CD14-positive monocyte (primary cell): ENCODE data around the gene MZB1. TPM values are rescaled to one million over a fixed set of nuclear protein-coding genes. Genes with fewer than 3 reads are reported as not detected.

Experiments used
- DNase-seq, 3 donors: peaks; one replicate each; pipeline ENCODE4 v3.0.0-alpha.2; 2011 to 2022
- H2AFZ ChIP-seq: 2 replicates; pipeline ENCODE4 v1.6.0; 2012; ENCODE audit warnings: mild to moderate bottlenecking, low read depth, low read length, inconsistent platforms; ENCODE audit not compliant: insufficient read depth, poor library complexity, severe bottlenecking
- H3K27ac ChIP-seq, 2 donors: 1 replicate in 1 of 2; 2 replicates in 1 of 2; pipeline ENCODE4 v1.5.1; 2012 to 2013; ENCODE audit warnings: low read length in 2 of 2, control low read depth in 1 of 2, inconsistent platforms in 1 of 2, low read depth in 1 of 2, mild to moderate bottlenecking in 1 of 2
- H3K27me3 ChIP-seq, 2 donors: one replicate each; pipeline versions ENCODE4 v1.6.0 to v1.6.1; 2011 to 2013; ENCODE audit warnings: low read length in 2 of 2; ENCODE audit not compliant: control insufficient read depth in 2 of 2, insufficient read depth in 2 of 2
- H3K36me3 ChIP-seq, 2 donors: replicated peaks in 1 of 2; 1 replicate in 1 of 2; 2 replicates in 1 of 2; pipeline versions ENCODE4 v1.5.1 to v1.6.1; 2012 to 2013; ENCODE audit warnings: low read length in 2 of 2, control low read depth in 1 of 2, inconsistent platforms in 1 of 2, mild to moderate bottlenecking in 1 of 2; ENCODE audit not compliant: insufficient read depth in 2 of 2, control insufficient read depth in 1 of 2
- H3K4me1 ChIP-seq, 2 donors: 1 replicate in 1 of 2; 2 replicates in 1 of 2; pipeline versions ENCODE4 v1.5.1 to v1.6.1; 2012 to 2013; ENCODE audit warnings: low read length in 2 of 2, control low read depth in 1 of 2, inconsistent platforms in 1 of 2, mild to moderate bottlenecking in 1 of 2, moderate library complexity in 1 of 2; ENCODE audit not compliant: insufficient read depth in 2 of 2, control insufficient read depth in 1 of 2
- H3K4me2 ChIP-seq: replicated peaks from 2 replicates; pipeline ENCODE3; 2012; ENCODE audit warnings: low read length, moderate library complexity, mild to moderate bottlenecking; ENCODE audit not compliant: poor library complexity, severe bottlenecking; ENCODE audit errors: extremely low read depth
- H3K4me3 ChIP-seq, 3 experiments: fragments of 200-600 bp in 1 of 3; sonication (generic) in 1 of 3; replicated peaks in 1 of 3; 1 replicate in 2 of 3; 2 replicates in 1 of 3; pipeline ENCODE4 v1.5.1; 2011 to 2013; ENCODE audit warnings: low read length in 3 of 3, mild to moderate bottlenecking in 3 of 3, control low read depth in 2 of 3, low read depth in 2 of 3, inconsistent platforms in 1 of 3, moderate library complexity in 1 of 3
- H3K79me2 ChIP-seq: 2 replicates; pipeline ENCODE4 v1.6.0; 2012; ENCODE audit warnings: mild to moderate bottlenecking, control low read depth, inconsistent platforms, low read length, moderate library complexity; ENCODE audit not compliant: insufficient read depth
- H3K9ac ChIP-seq: 2 replicates; pipeline ENCODE4 v1.6.0; 2017; ENCODE audit warnings: low read length, mild to moderate bottlenecking; ENCODE audit not compliant: insufficient read depth, poor library complexity, severe bottlenecking
- H3K9me3 ChIP-seq, 2 donors: replicated peaks in 1 of 2; 1 replicate in 1 of 2; 2 replicates in 1 of 2; pipeline versions ENCODE4 v1.5.1 to v1.6.1; 2012 to 2013; ENCODE audit warnings: low read length in 2 of 2, control low read depth in 1 of 2; ENCODE audit not compliant: control insufficient read depth in 1 of 2, insufficient read depth in 1 of 2
- H4K20me1 ChIP-seq: 2 replicates; pipeline ENCODE4 v1.6.0; 2012; ENCODE audit warnings: mild to moderate bottlenecking, low read length, control low read depth, moderate library complexity; ENCODE audit not compliant: insufficient read depth
- H3K27ac Mint-ChIP-seq, 7 donors: one replicate each; pipeline ENCODE4 v1.8.0; 2020; ENCODE audit warnings: mild to moderate bottlenecking in 7 of 7, mixed read lengths in 7 of 7, moderate library complexity in 6 of 7, inconsistent platforms in 2 of 7
- H3K27me3 Mint-ChIP-seq, 3 donors: one replicate each; pipeline ENCODE4 v1.8.0; 2021 to 2022; ENCODE audit warnings: low read depth in 3 of 3, mild to moderate bottlenecking in 3 of 3, mixed read lengths in 3 of 3, moderate library complexity in 3 of 3, inconsistent platforms in 1 of 3
- H3K36me3 Mint-ChIP-seq, 2 donors: one replicate each; pipeline ENCODE4 v1.8.0; 2020; ENCODE audit warnings: mixed read lengths in 2 of 2, inconsistent platforms in 1 of 2, mild to moderate bottlenecking in 1 of 2
- H3K4me1 Mint-ChIP-seq: one replicate; pipeline ENCODE4 v1.8.0; 2020; ENCODE audit warnings: mild to moderate bottlenecking, mixed read lengths
- H3K4me3 Mint-ChIP-seq, 2 donors: one replicate each; pipeline ENCODE4 v1.8.0; 2020; ENCODE audit warnings: mild to moderate bottlenecking in 2 of 2, mixed read lengths in 2 of 2, moderate library complexity in 1 of 2
- H3K9me3 Mint-ChIP-seq, 7 donors: one replicate each; pipeline ENCODE4 v1.8.0; 2020 to 2022; ENCODE audit warnings: mixed read lengths in 7 of 7, mild to moderate bottlenecking in 6 of 7, moderate library complexity in 6 of 7, inconsistent platforms in 2 of 7
- CTCF ChIP-seq: fragments of 200-600 bp; IDR thresholded peaks from one replicate; pipeline ENCODE4 v1.8.0; 2022; ENCODE audit warnings: antibody characterized with exemption, mild to moderate bottlenecking
- WGBS: methylation state at CpG from one replicate; pipeline ENCODE4 v1.1.5; 2013; ENCODE audit warnings: missing lambda C conversion rate; ENCODE audit not compliant: insufficient coverage; 5-methylcytosine and 5-hydroxymethylcytosine counted together
- intact Hi-C, 2 donors: fragments of 100-400 bp; cut with micrococcal nuclease; formaldehyde crosslinking; loops; one replicate each; pipeline versions ENCODE4 v1.15.0 to v1.15.1; 2023
- polyA plus RNA-seq, 3 donors: library from polyadenylated mRNA; depleted of rRNA in 1 of 3; unstranded in 2 of 3; stranded (reverse) in 1 of 3; fragments of 300-500 nt in 2 of 3; fragments of >200 nt in 1 of 3; fragmentation: Illumina TruSeq in 2 of 3; gene quantifications; 1 replicate in 2 of 3; 2 replicates in 1 of 3; pipeline ENCODE4 v1.2.3, GENCODE V29; 2012 to 2021

Gene MZB1
- polyA plus RNA-seq, 3 donors, result 0.30 to 0.52 TPM; not detected in 1

GRCh38 chr5:139430015-139430414, 40.3 kb upstream of the MZB1 start:
- no peaks in the 10 kb centered on the region for H3K4me1 ChIP-seq
- intact Hi-C loops, result no loop called here

GRCh38 chr5:139426203-139426885, 36.6 kb upstream of the MZB1 start:
- Histone ChIP-seq H3K27me3 (no peaks in the 10 kb centered on the region), H4K20me1 (no peaks in the 10 kb centered on the region), H3K4me3 (no peak overlapping the region), H3K4me1 (no peaks in the 10 kb centered on the region), H3K4me2 (no peak overlapping the region), H3K9ac (no peak overlapping the region), H2AFZ (no peak overlapping the region), H3K79me2 (no peaks in the 10 kb centered on the region), H3K9me3 (no peaks in the 10 kb centered on the region), H3K27ac (no peak overlapping the region), H3K36me3 (no peaks in the 10 kb centered on the region)
- WGBS, result 83% methylated on average over 5 of the region's 8 CpGs
- H3K4me3 Mint-ChIP-seq, result no peak overlapping the region
- intact Hi-C loops, result no loop called here
- peaks cover 4% of the 10 kb centered on the region for H3K4me1 Mint-ChIP-seq
- no peak for TF ChIP-seq CTCF
- DNase-seq, result no peak
- H3K9me3 Mint-ChIP-seq, result no peaks in the 10 kb centered on the region
- no peak overlapping the region for H3K27ac Mint-ChIP-seq
- no peaks in the 10 kb centered on the region for H3K27me3 Mint-ChIP-seq
- peaks cover 0 to 8% of the 10 kb centered on the region in 2 donors for H3K36me3 Mint-ChIP-seq

More at GRCh38 chr5:139430015-139430414, 40.3 kb upstream of the MZB1 start:
- Histone ChIP-seq H3K4me2 (no peak overlapping the region), H3K9me3 (no peaks in the 10 kb centered on the region), H4K20me1 (no peaks in the 10 kb centered on the region), H3K79me2 (no peaks in the 10 kb centered on the region), H2AFZ (no peak overlapping the region), H3K36me3 (no peaks in the 10 kb centered on the region), H3K27me3 (no peaks in the 10 kb centered on the region), H3K27ac (no peak overlapping the region), H3K4me3 (no peak overlapping the region), H3K9ac (no peak overlapping the region)
- DNase-seq, result no peak
- no peaks in the 10 kb centered on the region for H3K27me3 Mint-ChIP-seq
- H3K27ac Mint-ChIP-seq, result no peak overlapping the region
- no peak for TF ChIP-seq CTCF
- no peak overlapping the region for H3K4me3 Mint-ChIP-seq
- H3K4me1 Mint-ChIP-seq, result no peaks in the 10 kb centered on the region
- peaks cover 0 to 4% of the 10 kb centered on the region in 2 donors for H3K36me3 Mint-ChIP-seq
- H3K9me3 Mint-ChIP-seq, result no peaks in the 10 kb centered on the region
- WGBS, result no CpG with 5 or more reads among the region's 2 CpGs
